ENCODE results near the gene RCE1. TPM values are rescaled to one million over a fixed set of nuclear protein-coding genes. Genes with fewer than 3 reads are reported as not detected.
A peak's percentile ranks its signal among the peaks of the same experiment; 100 is the strongest.

The RCE1 gene
- polyA plus RNA-seq, 10 donors, result 8.6 to 14.5 (median 11.0) TPM

GRCh38 chr11:66867425-66868040 lies 24.3 kb downstream of the RCE1 start:
- DNase-seq, result no peak

DNA sequence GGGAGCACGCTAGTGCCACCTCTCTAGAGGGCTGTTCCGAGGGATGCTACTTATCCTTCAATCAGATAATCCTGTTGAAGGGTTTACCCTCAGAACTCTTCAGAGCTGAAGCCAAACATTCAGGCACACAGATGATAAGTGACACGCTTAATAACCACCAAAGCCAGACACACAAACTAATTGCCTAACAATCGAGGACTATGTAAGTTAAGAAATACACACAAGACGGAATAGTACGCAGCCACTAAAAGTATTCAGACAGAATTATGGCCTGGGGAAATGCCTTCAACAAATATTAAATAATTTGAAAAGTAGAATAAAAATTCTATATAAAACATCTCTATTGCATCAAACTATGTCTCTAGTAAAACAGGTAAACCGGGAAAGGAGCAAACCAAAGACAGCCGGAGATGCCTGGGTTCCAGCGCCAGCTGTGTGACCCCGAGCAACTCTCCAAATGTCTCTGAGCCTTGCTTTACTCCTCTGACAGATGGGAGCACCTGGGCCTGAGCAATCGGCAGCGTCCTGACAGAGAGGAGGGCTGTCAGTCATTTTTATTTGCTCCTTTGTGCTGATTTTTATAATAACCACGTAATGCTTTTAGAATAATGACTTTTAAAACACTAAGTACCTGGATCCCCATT lies 25.0 kb downstream of the RCE1 start:
- no peak for DNase-seq

DNA sequence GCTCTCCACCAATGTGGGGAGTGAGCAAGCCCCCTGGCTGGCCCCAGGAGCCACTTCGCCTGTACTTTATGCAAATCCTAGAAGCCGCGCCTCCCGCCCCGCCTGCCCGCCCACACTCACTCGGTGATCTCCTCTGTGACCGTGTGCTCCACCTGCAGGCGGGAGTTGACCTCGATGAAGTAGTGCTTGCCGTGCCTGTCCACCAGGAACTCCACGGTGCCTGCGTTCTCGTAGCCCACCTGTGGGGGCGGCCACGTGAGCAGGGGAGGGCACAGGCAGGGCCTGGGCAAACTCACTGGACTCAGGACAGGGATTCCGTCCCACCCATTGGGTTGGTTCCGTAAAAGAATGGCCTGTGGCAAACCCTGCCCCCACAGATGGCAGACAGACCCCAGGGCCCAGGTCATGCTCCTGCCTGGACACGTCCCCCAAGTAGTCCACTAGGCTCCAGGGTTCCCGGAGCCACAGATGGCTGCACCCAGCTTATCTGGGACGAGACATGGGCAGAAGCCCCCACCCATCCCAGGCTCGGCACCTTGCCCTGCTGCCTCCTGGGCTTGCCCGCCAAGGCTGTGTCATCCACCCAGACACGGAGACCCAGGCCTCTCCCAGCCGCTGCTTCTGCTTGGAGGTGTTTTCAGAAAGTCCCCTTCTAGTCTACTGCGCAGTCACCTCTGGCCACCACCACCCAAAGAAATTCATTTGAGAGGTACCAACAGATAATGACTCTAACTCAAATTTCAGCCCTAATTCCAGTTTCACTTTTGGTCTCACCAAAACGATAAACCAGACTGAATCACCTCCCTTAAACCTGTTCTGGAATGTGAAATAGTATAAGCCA lies 25.7 kb downstream of the RCE1 start:
- DNase-seq, result no peak

DNA sequence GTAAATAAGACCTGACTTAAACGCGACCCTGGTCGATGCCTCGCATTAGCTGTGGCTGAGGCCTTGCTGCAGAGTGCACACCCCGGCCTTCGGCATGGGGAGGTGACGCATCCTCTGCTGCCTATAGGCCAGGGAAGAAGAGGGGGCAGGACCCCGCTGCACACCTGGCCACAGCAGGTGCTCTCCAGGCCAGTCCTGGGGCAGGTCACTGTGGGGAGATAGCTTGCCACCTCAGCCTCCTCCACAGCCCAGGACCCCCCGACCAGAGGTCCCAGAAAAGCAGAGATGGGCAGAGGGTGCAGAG lies 26.3 kb downstream of the RCE1 start:
- DNase-seq, result no peak

GRCh38 chr11:66870131-66870530 lies 26.9 kb downstream of the RCE1 start:
- DNase-seq, result no peak

DNA sequence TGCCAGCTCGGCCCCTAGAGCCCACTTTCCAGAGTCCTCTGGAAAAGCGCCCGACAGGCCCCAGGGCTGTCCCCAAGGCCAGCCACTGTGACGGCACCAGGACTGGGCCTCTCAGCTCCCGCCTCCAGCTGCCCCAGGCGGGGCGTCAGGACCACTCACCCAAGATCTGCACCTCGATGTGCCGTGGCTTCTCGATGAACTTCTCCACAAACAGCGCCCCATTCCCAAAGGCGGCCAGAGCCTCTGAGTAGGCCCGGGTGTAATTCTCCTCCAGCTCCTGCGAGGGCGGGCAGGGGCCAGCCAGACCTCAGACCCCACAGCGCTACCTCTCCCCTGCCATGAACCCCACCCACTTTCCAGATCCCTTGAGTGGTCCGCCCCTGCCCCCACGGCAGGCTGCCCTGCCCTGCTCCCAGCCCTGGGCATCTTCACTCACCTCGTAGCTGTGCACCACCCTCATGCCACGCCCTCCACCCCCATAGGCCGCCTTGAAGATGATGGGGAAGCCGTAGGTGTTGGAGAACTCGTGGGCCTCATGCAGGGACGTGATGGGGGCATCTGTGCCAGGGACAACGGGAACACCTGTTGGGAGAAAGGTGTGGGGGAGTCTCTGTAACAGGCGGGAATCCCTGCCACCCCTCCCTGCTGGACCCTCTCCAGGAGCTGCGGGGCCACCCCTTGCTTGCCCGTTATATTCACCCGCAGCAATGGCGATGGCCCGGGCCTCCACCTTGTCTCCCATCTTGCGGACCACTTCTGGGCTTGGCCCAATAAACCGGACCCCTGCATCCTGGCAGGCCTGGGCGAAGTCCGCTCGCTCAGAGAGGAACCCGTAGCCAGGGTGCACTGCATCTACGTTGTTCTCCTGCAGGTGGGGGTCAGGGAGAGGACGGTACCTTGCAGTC lies 27.6 kb downstream of the RCE1 start:
- DNase-seq, result no peak

DNA sequence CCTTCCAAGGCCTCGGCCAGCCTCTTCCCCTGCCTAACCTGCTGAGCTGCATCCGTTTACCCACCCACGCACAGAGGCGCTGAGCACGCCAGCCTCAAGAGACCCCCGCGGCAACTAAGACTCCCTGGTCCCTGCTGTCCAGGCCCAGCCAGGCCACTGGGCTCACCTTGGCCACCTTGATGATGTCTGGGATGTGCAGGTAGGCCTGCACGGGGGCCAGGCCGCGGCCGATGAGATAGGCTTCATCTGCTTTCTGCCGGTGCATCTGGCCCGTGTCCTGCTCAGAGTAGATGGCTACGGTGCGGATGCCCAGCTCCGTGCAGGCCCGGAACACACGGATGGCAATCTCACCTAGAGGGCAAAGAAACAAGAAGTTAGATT lies 28.3 kb downstream of the RCE1 start:
- no peak for DNase-seq

DNA sequence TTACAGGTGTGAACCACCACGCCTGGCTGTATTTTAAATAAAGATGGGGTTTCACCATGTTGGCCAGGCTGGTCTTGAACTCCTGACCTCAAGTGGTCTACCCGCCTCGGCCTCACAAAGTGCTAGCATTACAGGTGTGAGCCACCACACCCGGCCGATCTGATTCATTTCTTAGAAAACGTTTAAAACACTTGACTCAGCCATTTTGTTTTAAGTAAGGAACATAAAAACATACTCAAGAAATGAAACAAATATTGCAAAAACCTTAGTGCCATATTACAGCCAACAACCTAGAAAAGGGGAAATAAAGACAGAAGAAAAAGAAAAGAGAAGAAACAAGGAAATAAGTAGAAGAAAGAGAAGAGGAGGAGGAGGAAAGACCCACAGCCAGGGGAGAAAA lies 31.0 kb downstream of the RCE1 start:
- DNase-seq, result no peak

GRCh38 chr11:66875378-66875777 lies 32.1 kb downstream of the RCE1 start:
- no peak for DNase-seq

DNA sequence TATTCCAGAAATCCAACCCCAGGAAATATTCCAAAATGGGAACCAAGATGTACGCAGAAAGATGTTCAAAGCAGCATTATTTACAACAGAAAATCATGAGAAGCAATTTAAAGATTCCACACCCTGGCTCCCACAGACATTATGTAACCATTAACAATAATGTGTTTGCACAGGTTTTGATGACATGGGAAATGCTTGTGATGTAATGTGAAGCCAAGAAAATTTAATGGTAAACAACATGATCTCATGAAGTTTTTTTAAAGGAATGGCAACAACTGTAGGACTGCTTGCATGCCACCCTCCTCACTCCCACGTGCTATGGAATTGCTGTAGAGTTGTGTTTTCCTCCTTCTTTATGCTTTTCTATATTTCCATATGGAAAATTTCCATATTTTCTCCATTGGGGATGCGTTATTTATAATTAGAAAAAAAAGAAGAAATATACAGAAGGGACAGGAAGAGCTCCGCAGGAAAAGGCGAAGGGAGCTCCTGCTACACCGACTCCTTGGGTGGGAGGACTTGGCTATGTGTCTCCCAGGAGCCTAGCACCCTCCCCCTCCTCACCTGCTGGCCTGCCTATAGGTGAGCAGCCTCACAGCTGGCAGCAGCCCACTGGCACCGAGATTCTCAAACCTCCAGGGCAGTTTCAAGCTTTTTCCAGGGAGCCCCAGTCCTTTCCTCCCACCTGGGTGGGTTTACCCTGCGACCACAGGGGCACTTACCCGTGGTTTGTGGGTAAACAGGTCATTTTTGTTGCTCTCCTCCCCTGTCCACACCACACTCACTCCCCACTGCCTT lies 34.5 kb downstream of the RCE1 start:
- DNase-seq, result peak in 1 of 3 donors; percentile 19

DNA sequence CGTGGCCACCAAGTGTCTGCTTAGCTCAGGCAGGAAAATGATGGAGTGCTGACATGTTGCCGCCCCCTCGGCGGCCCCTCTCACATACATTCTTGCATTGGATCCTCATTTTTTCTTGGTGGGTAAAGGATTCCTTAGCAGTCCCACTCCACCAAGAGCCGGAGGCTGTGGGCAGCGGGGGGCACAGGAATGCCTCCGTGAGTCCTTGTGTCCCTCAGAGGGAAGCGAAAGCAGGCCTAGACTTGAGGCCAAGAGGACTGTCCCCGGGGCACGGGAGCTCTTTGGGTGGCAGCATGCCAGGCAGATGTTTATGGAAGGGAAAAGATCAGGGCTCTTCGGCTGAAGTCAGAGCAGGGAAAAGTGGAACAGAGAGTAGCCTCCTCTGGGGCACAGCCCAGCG lies 35.2 kb downstream of the RCE1 start:
- peak in 1 of 3 donors; percentile 51 for DNase-seq

- DNase-seq, result no peak
Observed at GRCh38 chr11:66879000-66879399, 35.8 kb downstream of the RCE1 start.

GRCh38 chr11:66879583-66879982 lies 36.3 kb downstream of the RCE1 start:
- no peak for DNase-seq

GRCh38 chr11:66879999-66880398 lies 36.8 kb downstream of the RCE1 start:
- no peak for DNase-seq

GRCh38 chr11:66880496-66881450 lies 37.5 kb downstream of the RCE1 start:
- DNase-seq, result no peak

GRCh38 chr11:66881451-66881835 lies 38.2 kb downstream of the RCE1 start:
- DNase-seq, result no peak

- DNase-seq, result no peak
Observed at GRCh38 chr11:66881927-66882452, 38.7 kb downstream of the RCE1 start.

GRCh38 chr11:66882561-66883015 lies 39.3 kb downstream of the RCE1 start:
- DNase-seq, result no peak
